ENCODE data around the gene AMBN. TPM values are rescaled to one million over a fixed set of nuclear protein-coding genes. Genes with fewer than 3 reads are reported as not detected.

AMBN gene
- total RNA-seq, 1 experiment from 2014 or later: not detected

Other genes starting within 250 kb of the AMBN start
- not detected in 2 replicates for gene SMR3A, start 231.5 kb upstream of the AMBN start, total RNA-seq (2014; rRNA removed)
- not detected in 2 replicates for gene SMR3B, start 209.1 kb upstream of the AMBN start, total RNA-seq (2014; rRNA removed)
- not detected in 2 replicates for gene OPRPN, start 194.3 kb upstream of the AMBN start, total RNA-seq (2014; rRNA removed)
- gene MUC7, start 120.1 kb upstream of the AMBN start, total RNA-seq (2014; rRNA removed): not detected in 2 replicates
- gene AMTN, start 73.7 kb upstream of the AMBN start, total RNA-seq (2014; rRNA removed): 0.46 TPM in 1 of 2 replicates, not detected in the other
- 0.06 TPM in 2 replicates for gene ENAM, start 36.5 kb downstream of the AMBN start, total RNA-seq (2014; rRNA removed)
- gene JCHAIN, start 74.3 kb downstream of the AMBN start, total RNA-seq (2014; rRNA removed): not detected in 2 replicates
- gene UTP3, start 96.3 kb downstream of the AMBN start, total RNA-seq (2014; rRNA removed): 17.7 and 33.0 TPM in 2 replicates
- gene RUFY3, start 129.7 kb downstream of the AMBN start, total RNA-seq (2014; rRNA removed): 28.9 and 36.4 TPM in 2 replicates
- gene GRSF1, start 247.6 kb downstream of the AMBN start, total RNA-seq (2014; rRNA removed): 111 and 113 TPM in 2 replicates

All from LHCN-M2 (cell line).